ENCODE data around the gene GOLGB1.

Gene GOLGB1

DNA sequence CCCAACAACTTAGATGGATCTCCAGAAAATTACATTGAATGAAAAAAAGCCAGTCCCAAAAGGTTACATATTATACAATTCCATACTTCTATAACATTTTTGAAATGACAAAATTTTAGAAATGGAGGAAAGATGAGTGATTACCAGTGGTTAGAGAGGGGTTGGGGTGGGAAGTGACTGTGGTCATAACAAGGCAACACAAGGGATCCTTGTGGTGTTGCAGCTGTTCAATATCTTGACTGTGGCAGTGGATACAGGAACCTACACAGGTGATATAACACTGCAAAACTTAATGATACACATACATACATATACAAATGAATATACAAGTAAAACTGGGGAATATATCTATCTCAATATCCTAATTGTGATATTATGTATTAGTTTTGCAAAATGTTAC lies 9.6 kb downstream of the GOLGB1 start:
- peaks cover 3% of the 10 kb centered on the region for H3K79me2 ChIP-seq (ENCODE audit: control insufficient read depth, insufficient read depth, low read length)
- no peak overlapping the region for H2BK120ac ChIP-seq (ENCODE audit: low read depth, low read length)
- H3K9ac ChIP-seq (ENCODE audit: low read length) = no peak overlapping the region
- no peak overlapping the region for H3K23ac ChIP-seq (ENCODE audit: low read length)
- no peak overlapping the region for H3K4me3 ChIP-seq (ENCODE audit: low read length)
- no peak overlapping the region for H2AK5ac ChIP-seq (ENCODE audit: low read length)
- peaks cover 6% of the 10 kb centered on the region for H3K79me1 ChIP-seq (ENCODE audit: low read length)
- H3K56ac ChIP-seq (ENCODE audit: low read length) = no peak overlapping the region
- no peak overlapping the region for H4K8ac ChIP-seq (ENCODE audit: low read depth, low read length)
- H3K4me2 ChIP-seq (ENCODE audit: low read length) = no peak overlapping the region
- no peak overlapping the region for H2BK5ac ChIP-seq (ENCODE audit: low read length)
- H4K5ac ChIP-seq (ENCODE audit: low read length) = no peak overlapping the region
- no peak overlapping the region for H2BK15ac ChIP-seq (replicated peaks; ENCODE audit: low read depth)
- no peaks in the 10 kb centered on the region for H3K36me3 ChIP-seq (ENCODE audit: control insufficient read depth, insufficient read depth, low read length)
- no peaks in the 10 kb centered on the region for H3K4me1 ChIP-seq (ENCODE audit: control insufficient read depth, low read depth, low read length)
- no peak for DNase-seq
- no peaks in the 10 kb centered on the region for H3K27me3 ChIP-seq (ENCODE audit: insufficient read depth, low read length, poor library complexity)
- H3K4ac ChIP-seq (ENCODE audit: low read depth, low read length) = no peak overlapping the region
- H3K27ac ChIP-seq (ENCODE audit: low read depth, low read length) = no peak overlapping the region
- H3K18ac ChIP-seq (ENCODE audit: low read length) = no peak overlapping the region

- H3K18ac ChIP-seq (ENCODE audit: low read length) = no peak overlapping the region
These were observed 11.9 kb downstream of the GOLGB1 start for GRCh38 chr3:121737644-121738043.

GRCh38 chr3:121736112-121736511 lies 13.4 kb downstream of the GOLGB1 start:
- no peak for DNase-seq
- H2BK15ac ChIP-seq (replicated peaks; ENCODE audit: low read depth) = no peak overlapping the region
- H4K8ac ChIP-seq (ENCODE audit: low read depth, low read length) = no peak overlapping the region
- no peaks in the 10 kb centered on the region for H3K36me3 ChIP-seq (ENCODE audit: control insufficient read depth, insufficient read depth, low read length)
- H3K9ac ChIP-seq (ENCODE audit: low read length) = no peak overlapping the region
- H3K27me3 ChIP-seq (ENCODE audit: insufficient read depth, low read length, poor library complexity) = no peaks in the 10 kb centered on the region
- WGBS (ENCODE audit: extremely low coverage, insufficient coverage, low lambda C conversion rate) = no CpG with 5 or more reads among the region's 3 CpGs
- no peak overlapping the region for H3K4me2 ChIP-seq (ENCODE audit: low read length)
- H3K4me3 ChIP-seq (ENCODE audit: low read length) = no peak overlapping the region
- H2AK5ac ChIP-seq (ENCODE audit: low read length) = no peak overlapping the region
- H2BK120ac ChIP-seq (ENCODE audit: low read depth, low read length) = no peak overlapping the region
- no peak overlapping the region for H3K56ac ChIP-seq (ENCODE audit: low read length)
- H3K23ac ChIP-seq (ENCODE audit: low read length) = no peak overlapping the region
- no peak overlapping the region for H3K4ac ChIP-seq (ENCODE audit: low read depth, low read length)
- peaks cover 3% of the 10 kb centered on the region for H3K79me2 ChIP-seq (ENCODE audit: control insufficient read depth, insufficient read depth, low read length)
- no peak overlapping the region for H3K18ac ChIP-seq (ENCODE audit: low read length)
- H3K4me1 ChIP-seq (ENCODE audit: control insufficient read depth, low read depth, low read length) = no peaks in the 10 kb centered on the region
- H4K5ac ChIP-seq (ENCODE audit: low read length) = no peak overlapping the region
- H3K79me1 ChIP-seq (ENCODE audit: low read length) = peaks cover 3% of the 10 kb centered on the region
- no peak overlapping the region for H3K27ac ChIP-seq (ENCODE audit: low read depth, low read length)
- no peak overlapping the region for H2BK5ac ChIP-seq (ENCODE audit: low read length)

More at GRCh38 chr3:121737644-121738043, 11.9 kb downstream of the GOLGB1 start:
- Histone ChIP-seq H3K36me3 (ENCODE audit: control insufficient read depth, insufficient read depth, low read length) (no peaks in the 10 kb centered on the region), H3K79me2 (ENCODE audit: control insufficient read depth, insufficient read depth, low read length) (peaks cover 3% of the 10 kb centered on the region), H3K4ac (ENCODE audit: low read depth, low read length) (no peak overlapping the region), H4K8ac (ENCODE audit: low read depth, low read length) (no peak overlapping the region), H2AK5ac (ENCODE audit: low read length) (no peak overlapping the region), H2BK15ac (replicated peaks; ENCODE audit: low read depth) (no peak overlapping the region), H2BK5ac (ENCODE audit: low read length) (no peak overlapping the region), H3K4me1 (ENCODE audit: control insufficient read depth, low read depth, low read length) (no peaks in the 10 kb centered on the region), H3K23ac (ENCODE audit: low read length) (no peak overlapping the region), H4K5ac (ENCODE audit: low read length) (no peak overlapping the region), H3K4me3 (ENCODE audit: low read length) (no peak overlapping the region), H3K79me1 (ENCODE audit: low read length) (peaks cover 3% of the 10 kb centered on the region), H3K56ac (ENCODE audit: low read length) (no peak overlapping the region), H3K27me3 (ENCODE audit: insufficient read depth, low read length, poor library complexity) (no peaks in the 10 kb centered on the region), H3K27ac (ENCODE audit: low read depth, low read length) (no peak overlapping the region), H2BK120ac (ENCODE audit: low read depth, low read length) (no peak overlapping the region), H3K4me2 (ENCODE audit: low read length) (no peak overlapping the region), H3K9ac (ENCODE audit: low read length) (no peak overlapping the region)
- no peak for DNase-seq
- WGBS (ENCODE audit: extremely low coverage, insufficient coverage, low lambda C conversion rate) = no CpG with 5 or more reads among the region's 4 CpGs

- no peak overlapping the region for H2BK5ac ChIP-seq (ENCODE audit: low read length)
- no peak overlapping the region for H3K4ac ChIP-seq (ENCODE audit: low read depth, low read length)
- no peak overlapping the region for H2BK120ac ChIP-seq (ENCODE audit: low read depth, low read length)
- no peak overlapping the region for H3K27ac ChIP-seq (ENCODE audit: low read depth, low read length)
- H3K4me1 ChIP-seq (ENCODE audit: control insufficient read depth, low read depth, low read length) = no peaks in the 10 kb centered on the region
- H3K56ac ChIP-seq (ENCODE audit: low read length) = no peak overlapping the region
- no peak overlapping the region for H3K4me3 ChIP-seq (ENCODE audit: low read length)
- no peak overlapping the region for H3K23ac ChIP-seq (ENCODE audit: low read length)
- peaks cover 3% of the 10 kb centered on the region for H3K79me2 ChIP-seq (ENCODE audit: control insufficient read depth, insufficient read depth, low read length)
- no peak for DNase-seq
- H3K79me1 ChIP-seq (ENCODE audit: low read length) = peaks cover 3% of the 10 kb centered on the region
- H4K5ac ChIP-seq (ENCODE audit: low read length) = no peak overlapping the region
- H2AK5ac ChIP-seq (ENCODE audit: low read length) = no peak overlapping the region
- H2BK15ac ChIP-seq (replicated peaks; ENCODE audit: low read depth) = no peak overlapping the region
- no peak overlapping the region for H3K18ac ChIP-seq (ENCODE audit: low read length)
- H3K27me3 ChIP-seq (ENCODE audit: insufficient read depth, low read length, poor library complexity) = no peaks in the 10 kb centered on the region
- no peaks in the 10 kb centered on the region for H3K36me3 ChIP-seq (ENCODE audit: control insufficient read depth, insufficient read depth, low read length)
- no peak overlapping the region for H4K8ac ChIP-seq (ENCODE audit: low read depth, low read length)
- H3K4me2 ChIP-seq (ENCODE audit: low read length) = no peak overlapping the region
- no peak overlapping the region for H3K9ac ChIP-seq (ENCODE audit: low read length)
These were observed 14.4 kb downstream of the GOLGB1 start for GRCh38 chr3:121735047-121735696.

DNA sequence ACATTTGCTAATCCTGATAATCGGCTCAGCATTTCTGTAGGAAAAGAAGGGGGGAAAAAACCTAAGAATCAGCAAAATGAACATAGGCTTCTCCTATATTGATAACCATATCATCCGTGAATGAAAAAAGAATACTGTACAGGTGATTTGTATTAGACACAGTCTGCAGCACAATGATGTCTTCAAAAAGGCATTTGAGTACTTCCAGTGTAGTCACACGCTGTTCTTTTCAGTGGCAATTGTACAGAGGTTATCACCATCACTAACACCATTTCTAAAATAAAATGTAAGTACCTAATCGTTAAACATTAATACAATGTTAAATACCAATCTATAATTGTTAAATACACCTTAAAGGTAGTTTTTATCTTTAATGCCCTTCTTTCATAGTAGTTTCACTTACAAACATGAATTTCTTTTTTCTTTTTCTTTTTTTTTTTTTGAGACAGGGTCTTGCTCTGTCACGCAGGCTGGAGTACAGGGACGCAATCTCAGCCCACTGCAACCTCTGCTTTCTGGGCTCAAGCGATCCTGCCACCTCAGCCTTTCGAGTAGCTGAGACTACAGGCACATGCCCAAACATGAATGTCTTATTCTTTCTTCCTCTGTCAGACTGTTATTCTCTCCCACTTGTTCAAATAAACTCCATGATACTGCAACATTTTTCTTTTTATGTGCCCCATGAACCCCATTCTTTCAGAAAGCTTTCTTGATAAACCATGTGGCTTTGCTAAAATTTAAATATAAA lies 18.4 kb downstream of the GOLGB1 start:
- 100% methylated on average over 1 of the region's 8 CpGs for WGBS (ENCODE audit: extremely low coverage, insufficient coverage, low lambda C conversion rate)
- Histone ChIP-seq H2BK120ac (ENCODE audit: low read depth, low read length) (no peak overlapping the region), H3K4me1 (ENCODE audit: control insufficient read depth, low read depth, low read length) (no peaks in the 10 kb centered on the region), H3K79me1 (ENCODE audit: low read length) (no peaks in the 10 kb centered on the region), H2BK15ac (replicated peaks; ENCODE audit: low read depth) (no peak overlapping the region), H3K79me2 (ENCODE audit: control insufficient read depth, insufficient read depth, low read length) (no peaks in the 10 kb centered on the region), H3K9ac (ENCODE audit: low read length) (no peak overlapping the region), H3K4ac (ENCODE audit: low read depth, low read length) (no peak overlapping the region), H2AK5ac (ENCODE audit: low read length) (no peak overlapping the region), H3K4me3 (ENCODE audit: low read length) (no peak overlapping the region), H4K8ac (ENCODE audit: low read depth, low read length) (no peak overlapping the region), H3K27ac (ENCODE audit: low read depth, low read length) (no peak overlapping the region), H3K27me3 (ENCODE audit: insufficient read depth, low read length, poor library complexity) (no peaks in the 10 kb centered on the region), H3K56ac (ENCODE audit: low read length) (no peak overlapping the region), H4K5ac (ENCODE audit: low read length) (no peak overlapping the region), H3K4me2 (ENCODE audit: low read length) (no peak overlapping the region), H2BK5ac (ENCODE audit: low read length) (no peak overlapping the region), H3K18ac (ENCODE audit: low read length) (no peak overlapping the region), H3K23ac (ENCODE audit: low read length) (no peak overlapping the region), H3K36me3 (ENCODE audit: control insufficient read depth, insufficient read depth, low read length) (no peaks in the 10 kb centered on the region)
- DNase-seq = no peak

- H4K5ac ChIP-seq (ENCODE audit: low read length) = no peak overlapping the region
- no peaks in the 10 kb centered on the region for H3K79me2 ChIP-seq (ENCODE audit: control insufficient read depth, insufficient read depth, low read length)
- no peaks in the 10 kb centered on the region for H3K4me1 ChIP-seq (ENCODE audit: control insufficient read depth, low read depth, low read length)
- no peaks in the 10 kb centered on the region for H3K27me3 ChIP-seq (ENCODE audit: insufficient read depth, low read length, poor library complexity)
- H4K8ac ChIP-seq (ENCODE audit: low read depth, low read length) = no peak overlapping the region
- no peak overlapping the region for H3K18ac ChIP-seq (ENCODE audit: low read length)
- no peak overlapping the region for H2BK120ac ChIP-seq (ENCODE audit: low read depth, low read length)
- H3K9ac ChIP-seq (ENCODE audit: low read length) = no peak overlapping the region
- WGBS (ENCODE audit: extremely low coverage, insufficient coverage, low lambda C conversion rate) = no CpG with 5 or more reads among the region's 1 CpG
- no peaks in the 10 kb centered on the region for H3K79me1 ChIP-seq (ENCODE audit: low read length)
- H3K4me3 ChIP-seq (ENCODE audit: low read length) = no peak overlapping the region
- H3K36me3 ChIP-seq (ENCODE audit: control insufficient read depth, insufficient read depth, low read length) = peaks cover 2% of the 10 kb centered on the region
- no peak overlapping the region for H3K4ac ChIP-seq (ENCODE audit: low read depth, low read length)
- H2BK15ac ChIP-seq (replicated peaks; ENCODE audit: low read depth) = no peak overlapping the region
- no peak for DNase-seq
- H3K27ac ChIP-seq (ENCODE audit: low read depth, low read length) = no peak overlapping the region
- no peak overlapping the region for H2BK5ac ChIP-seq (ENCODE audit: low read length)
- H3K56ac ChIP-seq (ENCODE audit: low read length) = no peak overlapping the region
- no peak overlapping the region for H2AK5ac ChIP-seq (ENCODE audit: low read length)
- no peak overlapping the region for H3K23ac ChIP-seq (ENCODE audit: low read length)
- no peak overlapping the region for H3K4me2 ChIP-seq (ENCODE audit: low read length)
These were observed 25.4 kb downstream of the GOLGB1 start for GRCh38 chr3:121724130-121724529.
